Astrocyte of the spinal cord (primary cell): ENCODE measurements around the gene RFX4.
A peak's percentile ranks its signal among the peaks of the same experiment; 100 is the strongest.

ENCODE experiments used
- DNase-seq: peaks from one replicate; pipeline ENCODE4 v3.0.0; 2011; ENCODE audit warnings: low read depth, low spot score
- H3K4me3 ChIP-seq: 2 replicates; pipeline ENCODE4 v1.5.1; 2011; ENCODE audit warnings: low read depth, mild to moderate bottlenecking, low read length, moderate library complexity
- CTCF ChIP-seq: IDR thresholded peaks from 2 replicates; pipeline ENCODE4 v1.5.1; 2012; ENCODE audit warnings: low read depth, mild to moderate bottlenecking, low read length, inconsistent platforms
- in situ Hi-C: cut with HindIII; loops from 2 replicates; pipeline ENCODE4 v1.10.0; 2017; ENCODE audit warnings: low sequenced_read_pairs

RFX4 gene

GRCh38 chr12:106760184-106760531 lies 177.4 kb downstream of the RFX4 start:
- no peak overlapping the region for H3K4me3 ChIP-seq
- no peak for TF ChIP-seq CTCF
- in situ Hi-C loops: no loop called here
- DNase-seq: no peak

GRCh38 chr12:106764220-106764619 lies 181.4 kb downstream of the RFX4 start:
- in situ Hi-C loops: no loop called here
- no peak for DNase-seq
- H3K4me3 ChIP-seq: no peak overlapping the region
- TF ChIP-seq CTCF: no peak

GRCh38 chr12:106764738-106765137 lies 181.9 kb downstream of the RFX4 start:
- in situ Hi-C loops: no loop called here
- H3K4me3 ChIP-seq: no peak overlapping the region
- no peak for TF ChIP-seq CTCF
- no peak for DNase-seq

- in situ Hi-C loops: no loop called here
- DNase-seq: peak; percentile 43
- no peak overlapping the region for H3K4me3 ChIP-seq
- no peak for TF ChIP-seq CTCF
Observed at GRCh38 chr12:106766393-106766826, 183.6 kb downstream of the RFX4 start.

- TF ChIP-seq CTCF: no peak
- no peak overlapping the region for H3K4me3 ChIP-seq
- in situ Hi-C loops: no loop called here
- DNase-seq: no peak
Observed at GRCh38 chr12:106767206-106767605, 184.4 kb downstream of the RFX4 start.

GRCh38 chr12:106767954-106768822 lies 185.4 kb downstream of the RFX4 start:
- in situ Hi-C loops: no loop called here
- peak; percentile 38 for DNase-seq
- H3K4me3 ChIP-seq: no peak overlapping the region
- no peak for TF ChIP-seq CTCF
